22Rv1 (cell line): ENCODE measurements around the gene CEP78.

ENCODE experiments used
- H3K27ac ChIP-seq: fragments of 450-650 bp; 2 replicates; pipeline ENCODE4 v1.5.1; 2017
- CTCF ChIP-seq: fragments of 450-650 bp; IDR thresholded peaks from 2 replicates; pipeline ENCODE4 v1.5.1; 2017; ENCODE audit warnings: mild to moderate bottlenecking
- ZFX ChIP-seq: fragments of 450-650 bp; IDR thresholded peaks from 2 replicates; pipeline ENCODE4 v1.6.1; 2017; ENCODE audit warnings: antibody characterized with exemption, borderline replicate concordance

Gene CEP78

GRCh38 chr9:78295731-78296130, 59.9 kb downstream of the CEP78 start:
- TF ChIP-seq ZFX = no peak
- peak overlapping the region; percentile 93 for H3K27ac ChIP-seq

- TF ChIP-seq CTCF (no peak), ZFX (no peak)
- peak overlapping the region; percentile 93 for H3K27ac ChIP-seq
Observed at GRCh38 chr9:78296201-78296892, 60.5 kb downstream of the CEP78 start.

- TF ChIP-seq ZFX = no peak
- peak; percentile 22 for TF ChIP-seq CTCF
- peak within 1 kb of the TSS; percentile 93 for H3K27ac ChIP-seq
Observed at GRCh38 chr9:78296893-78297671, 61.2 kb downstream of the CEP78 start, which contains the start of gene PSAT1. TSS of gene PSAT1 (plus strand) at chr9:78297125. CDS start at chr9:78297211, 86 bp downstream.

GRCh38 chr9:78297672-78297961, 61.7 kb downstream of the CEP78 start:
- TF ChIP-seq CTCF (no peak), ZFX (no peak)
- peak overlapping the region; percentile 93 for H3K27ac ChIP-seq

GRCh38 chr9:78298046-78298765, 62.3 kb downstream of the CEP78 start:
- TF ChIP-seq CTCF (no peak), ZFX (no peak)
- peak overlapping the region; percentile 93 for H3K27ac ChIP-seq

- no peak overlapping the region for H3K27ac ChIP-seq
- TF ChIP-seq CTCF (no peak), ZFX (no peak)
Observed at GRCh38 chr9:78300209-78300608, 64.3 kb downstream of the CEP78 start.

- TF ChIP-seq ZFX (no peak), CTCF (no peak)
- H3K27ac ChIP-seq = no peak overlapping the region
Observed at GRCh38 chr9:78301466-78301865, 65.6 kb downstream of the CEP78 start.
